Measurements from ENCODE around the gene SERPINB3. TPM values are rescaled to one million over a fixed set of nuclear protein-coding genes. Genes with fewer than 3 reads are reported as not detected.

Gene SERPINB3
- polyA plus RNA-seq, 2 of the 4 experiments (the other 2 are of a cell fraction) = 0.19 TPM; not detected in 1

Other genes starting within 250 kb of the SERPINB3 start
- 19.8 and 24.2 TPM in 2 replicates for gene VPS4B, start 239.4 kb downstream of the SERPINB3 start, polyA plus RNA-seq (2011; rRNA removed)
- gene VPS4B, start 239.4 kb downstream of the SERPINB3 start, polyA plus RNA-seq (2017; fragmentation: RNase III; extraction: RNeasy Plus Mini Kit Qiagen cat#74134 plus additional on column Dnase treatment) = 20.6 to 21.8 TPM (median 21.8 TPM) in 3 replicates
- 0.11 and 0.12 TPM in 2 replicates for gene SERPINB5, start 184.9 kb downstream of the SERPINB3 start, polyA plus RNA-seq (2011; rRNA removed)
- 0.04 to 0.08 TPM (median 0.08 TPM) in 3 replicates for gene SERPINB5, start 184.9 kb downstream of the SERPINB3 start, polyA plus RNA-seq (2017; fragmentation: RNase III; extraction: RNeasy Plus Mini Kit Qiagen cat#74134 plus additional on column Dnase treatment)
- not detected in 2 replicates for gene SERPINB12, start 119.5 kb downstream of the SERPINB3 start, polyA plus RNA-seq (2011; rRNA removed)
- not detected in 3 replicates for gene SERPINB12, start 119.5 kb downstream of the SERPINB3 start, polyA plus RNA-seq (2017; fragmentation: RNase III; extraction: RNeasy Plus Mini Kit Qiagen cat#74134 plus additional on column Dnase treatment)
- gene SERPINB13, start 74.5 kb downstream of the SERPINB3 start, polyA plus RNA-seq (2011; rRNA removed) = not detected in 2 replicates
- gene SERPINB13, start 74.5 kb downstream of the SERPINB3 start, polyA plus RNA-seq (2017; fragmentation: RNase III; extraction: RNeasy Plus Mini Kit Qiagen cat#74134 plus additional on column Dnase treatment) = not detected in 3 replicates
- gene SERPINB4, start 17.6 kb downstream of the SERPINB3 start, polyA plus RNA-seq (2011; rRNA removed) = 0.16 and 0.34 TPM in 2 replicates
- gene SERPINB4, start 17.6 kb downstream of the SERPINB3 start, polyA plus RNA-seq (2017; fragmentation: RNase III; extraction: RNeasy Plus Mini Kit Qiagen cat#74134 plus additional on column Dnase treatment) = 0.15 TPM in 1 of 3 replicates, not detected in the others
- 0.22 and 0.37 TPM in 2 replicates for gene SERPINB11, start 41.1 kb upstream of the SERPINB3 start, polyA plus RNA-seq (2011; rRNA removed)
- gene SERPINB11, start 41.1 kb upstream of the SERPINB3 start, polyA plus RNA-seq (2017; fragmentation: RNase III; extraction: RNeasy Plus Mini Kit Qiagen cat#74134 plus additional on column Dnase treatment) = not detected in 3 replicates
- 2.9 and 3.6 TPM in 2 replicates for gene SERPINB7, start 113.5 kb upstream of the SERPINB3 start, polyA plus RNA-seq (2011; rRNA removed)
- 0.84 to 1.1 TPM (median 0.88 TPM) in 3 replicates for gene SERPINB7, start 113.5 kb upstream of the SERPINB3 start, polyA plus RNA-seq (2017; fragmentation: RNase III; extraction: RNeasy Plus Mini Kit Qiagen cat#74134 plus additional on column Dnase treatment)
- gene SERPINB2, start 225.8 kb upstream of the SERPINB3 start, polyA plus RNA-seq (2011; rRNA removed) = 0.12 TPM in 1 of 2 replicates, not detected in the other
- not detected in 3 replicates for gene SERPINB2, start 225.8 kb upstream of the SERPINB3 start, polyA plus RNA-seq (2017; fragmentation: RNase III; extraction: RNeasy Plus Mini Kit Qiagen cat#74134 plus additional on column Dnase treatment)
- gene SERPINB10, start 246.1 kb upstream of the SERPINB3 start, polyA plus RNA-seq (2011; rRNA removed) = not detected in 2 replicates
- not detected in 3 replicates for gene SERPINB10, start 246.1 kb upstream of the SERPINB3 start, polyA plus RNA-seq (2017; fragmentation: RNase III; extraction: RNeasy Plus Mini Kit Qiagen cat#74134 plus additional on column Dnase treatment)

Data from A549 (cell line).